HG03378 (cell line): Measurements from ENCODE around the gene SLC30A2.

ENCODE experiments used
- ATAC-seq: cut with Tn5 transposase; IDR thresholded peaks from one replicate; pipeline ENCODE4 v1.9.1; 2021; ENCODE audit warnings: mild to moderate bottlenecking, moderate library complexity; ENCODE audit not compliant: unreplicated experiment

The SLC30A2 gene

GRCh38 chr1:26041978-26042377 lies 3.9 kb downstream of the SLC30A2 start:
- no peak for ATAC-seq

GRCh38 chr1:26041401-26041800 lies 4.5 kb downstream of the SLC30A2 start:
- no peak for ATAC-seq

GRCh38 chr1:26038904-26039303 lies 7.0 kb downstream of the SLC30A2 start:
- no peak for ATAC-seq

GRCh38 chr1:26038477-26038876 lies 7.4 kb downstream of the SLC30A2 start:
- no peak for ATAC-seq

GRCh38 chr1:26037904-26038303 lies 8.0 kb downstream of the SLC30A2 start:
- ATAC-seq = no peak

GRCh38 chr1:26036756-26037281 lies 9.1 kb downstream of the SLC30A2 start:
- ATAC-seq = no peak

- peak; percentile 44 for ATAC-seq
Observed at GRCh38 chr1:26035959-26036755, 9.8 kb downstream of the SLC30A2 start.

- ATAC-seq = peak; percentile 71
Observed at GRCh38 chr1:26035203-26035958, 10.5 kb downstream of the SLC30A2 start.

GRCh38 chr1:26034504-26035202 lies 11.3 kb downstream of the SLC30A2 start:
- no peak for ATAC-seq

GRCh38 chr1:26032656-26033357 lies 13.1 kb downstream of the SLC30A2 start:
- ATAC-seq = no peak

- ATAC-seq = no peak
Observed at GRCh38 chr1:26031611-26032220, 14.2 kb downstream of the SLC30A2 start.

GRCh38 chr1:26031196-26031595 lies 14.7 kb downstream of the SLC30A2 start:
- no peak for ATAC-seq

- no peak for ATAC-seq
Observed at GRCh38 chr1:26029864-26030481, 15.9 kb downstream of the SLC30A2 start.

GRCh38 chr1:26029054-26029863 lies 16.7 kb downstream of the SLC30A2 start:
- ATAC-seq = no peak

- no peak for ATAC-seq
Observed at GRCh38 chr1:26028490-26028980, 17.4 kb downstream of the SLC30A2 start.

GRCh38 chr1:26027716-26028489 lies 18.0 kb downstream of the SLC30A2 start:
- ATAC-seq = no peak

- ATAC-seq = no peak
Observed at GRCh38 chr1:26025517-26025916, 20.4 kb downstream of the SLC30A2 start.

- no peak for ATAC-seq
Observed at GRCh38 chr1:26025060-26025459, 20.9 kb downstream of the SLC30A2 start.
